Measurements from ENCODE around the gene TMEM255A. TPM values are rescaled to one million over a fixed set of nuclear protein-coding genes. Genes with fewer than 3 reads are reported as not detected.

TMEM255A gene
- polyA plus RNA-seq, 1 of the 3 experiments (the other 2 are of a cell fraction), result 0.08 TPM

DNA sequence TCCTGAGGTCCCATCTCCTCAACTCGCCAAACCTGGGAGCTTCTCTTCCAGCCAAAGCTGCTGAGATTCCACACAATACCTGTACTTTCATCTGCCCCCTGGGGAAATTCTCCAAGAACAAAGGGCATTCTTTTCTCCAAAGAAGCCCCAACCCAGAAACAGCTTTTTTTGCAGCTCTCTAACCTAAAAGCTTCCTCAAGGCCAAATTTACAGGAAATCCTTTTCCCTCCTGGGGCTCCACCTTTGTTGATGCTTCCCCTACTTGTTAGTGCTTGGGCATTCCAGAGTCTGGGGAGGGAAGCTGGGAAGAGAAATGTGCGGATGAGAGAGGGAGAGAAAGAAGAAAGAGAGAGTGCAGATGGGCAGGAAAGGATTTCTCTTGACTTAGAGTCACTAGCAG lies 36.3 kb downstream of the TMEM255A start:
- Histone ChIP-seq H3K36me3 (replicated peaks in 1 of 2; ENCODE audit: control insufficient read depth in 1 of 2, insufficient read depth in 2 of 2, low read length in 1 of 2) (no peaks in the 10 kb centered on the region), H3K9me2 (no peaks in the 10 kb centered on the region), H2AFZ (ENCODE audit: low read depth) (no peak overlapping the region), H3K27ac (ENCODE audit: low read depth in 2 of 2, low read length in 1 of 2) (no peak overlapping the region), H3K9ac (no peak overlapping the region), H3K4me2 (no peak overlapping the region), H3F3A (replicated peaks; ENCODE audit: insufficient read depth) (no peaks in the 10 kb centered on the region), H3K79me2 (ENCODE audit: insufficient read depth) (no peaks in the 10 kb centered on the region), H3K27me3 (ENCODE audit: insufficient read depth) (peaks cover 10% of the 10 kb centered on the region), H3K4me3 (ENCODE audit: low read depth in 2 of 2, low read length in 1 of 2) (no peak overlapping the region), H3K4me1 (ENCODE audit: control insufficient read depth in 1 of 2, insufficient read depth in 2 of 2, low read depth in 1 of 2, low read length in 1 of 2) (peaks cover 0 to 2% of the 10 kb centered on the region in 2 experiments; a peak in 2 of 4 replicates), H4K20me1 (ENCODE audit: insufficient read depth) (no peaks in the 10 kb centered on the region), H3K9me3 (no peaks in the 10 kb centered on the region)
- no peak for DNase-seq
- TF ChIP-seq CHD2 (IDR thresholded peaks at IDR 0.05; ENCODE audit: low read length, partially characterized antibody), result no peak
- no peak for TF ChIP-seq FOXM1 (IDR thresholded peaks at IDR 0.05; ENCODE audit: low read depth)
- TF ChIP-seq RFX5 (IDR thresholded peaks at IDR 0.05; ENCODE audit: low read length), result no peak
- TF ChIP-seq FOXJ3 (CRISPR knock-in tag; IDR thresholded peaks at IDR 0.05), result no peak
- no peak for TF ChIP-seq JUND (IDR thresholded peaks at IDR 0.05)
- TF ChIP-seq, protein P1, sequence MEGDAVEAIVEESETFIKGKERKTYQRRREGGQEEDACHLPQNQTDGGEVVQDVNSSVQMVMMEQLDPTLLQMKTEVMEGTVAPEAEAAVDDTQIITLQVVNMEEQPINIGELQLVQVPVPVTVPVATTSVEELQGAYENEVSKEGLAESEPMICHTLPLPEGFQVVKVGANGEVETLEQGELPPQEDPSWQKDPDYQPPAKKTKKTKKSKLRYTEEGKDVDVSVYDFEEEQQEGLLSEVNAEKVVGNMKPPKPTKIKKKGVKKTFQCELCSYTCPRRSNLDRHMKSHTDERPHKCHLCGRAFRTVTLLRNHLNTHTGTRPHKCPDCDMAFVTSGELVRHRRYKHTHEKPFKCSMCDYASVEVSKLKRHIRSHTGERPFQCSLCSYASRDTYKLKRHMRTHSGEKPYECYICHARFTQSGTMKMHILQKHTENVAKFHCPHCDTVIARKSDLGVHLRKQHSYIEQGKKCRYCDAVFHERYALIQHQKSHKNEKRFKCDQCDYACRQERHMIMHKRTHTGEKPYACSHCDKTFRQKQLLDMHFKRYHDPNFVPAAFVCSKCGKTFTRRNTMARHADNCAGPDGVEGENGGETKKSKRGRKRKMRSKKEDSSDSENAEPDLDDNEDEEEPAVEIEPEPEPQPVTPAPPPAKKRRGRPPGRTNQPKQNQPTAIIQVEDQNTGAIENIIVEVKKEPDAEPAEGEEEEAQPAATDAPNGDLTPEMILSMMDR (IDR thresholded peaks at IDR 0.05), result no peak
- TF ChIP-seq TAF1 (IDR thresholded peaks at IDR 0.05; ENCODE audit: borderline replicate concordance, low read depth, low read length), result no peak
- no peak for TF ChIP-seq POLR2AphosphoS5 (IDR thresholded peaks at IDR 0.05; ENCODE audit: low read depth, low read length)
- TF ChIP-seq, protein P2, sequence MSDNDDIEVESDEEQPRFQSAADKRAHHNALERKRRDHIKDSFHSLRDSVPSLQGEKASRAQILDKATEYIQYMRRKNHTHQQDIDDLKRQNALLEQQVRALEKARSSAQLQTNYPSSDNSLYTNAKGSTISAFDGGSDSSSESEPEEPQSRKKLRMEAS (IDR thresholded peaks at IDR 0.05; ENCODE audit: low read depth), result no peak
- TF ChIP-seq, protein P3, sequence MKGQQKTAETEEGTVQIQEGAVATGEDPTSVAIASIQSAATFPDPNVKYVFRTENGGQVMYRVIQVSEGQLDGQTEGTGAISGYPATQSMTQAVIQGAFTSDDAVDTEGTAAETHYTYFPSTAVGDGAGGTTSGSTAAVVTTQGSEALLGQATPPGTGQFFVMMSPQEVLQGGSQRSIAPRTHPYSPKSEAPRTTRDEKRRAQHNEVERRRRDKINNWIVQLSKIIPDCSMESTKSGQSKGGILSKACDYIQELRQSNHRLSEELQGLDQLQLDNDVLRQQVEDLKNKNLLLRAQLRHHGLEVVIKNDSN (IDR thresholded peaks at IDR 0.05; ENCODE audit: borderline replicate concordance, low read depth), result no peak
- no peak for TF ChIP-seq EP300 (IDR thresholded peaks at IDR 0.05; ENCODE audit: borderline replicate concordance in 1 of 2, low read depth in 1 of 2, low read length in 1 of 2)
- 12% methylated on average over 2 of the region's 2 CpGs for WGBS (ENCODE audit: low lambda C conversion rate)
- ChIA-PET CTCF (no interaction called here), POLR2A (no interaction called here)

DNA sequence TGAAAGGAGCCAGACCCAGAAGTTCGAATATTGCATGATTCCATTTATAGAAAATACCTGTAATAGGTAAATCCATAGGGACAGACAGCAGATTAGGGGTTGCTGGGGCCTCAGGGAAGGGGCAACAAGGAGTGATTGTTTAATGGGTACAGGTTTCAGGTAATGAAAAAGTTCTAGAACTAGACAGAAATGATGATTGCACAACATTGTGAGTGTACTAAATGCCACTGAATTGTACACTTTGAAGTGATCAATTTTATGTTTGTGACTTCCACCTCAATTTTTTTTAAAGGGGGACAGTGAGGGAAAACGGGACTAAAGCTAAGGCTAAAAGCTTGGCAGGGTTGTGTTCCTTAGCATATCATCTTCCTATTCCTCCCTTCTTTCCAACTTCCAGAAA lies 37.1 kb downstream of the TMEM255A start:
- no peaks in the 10 kb centered on the region for H3K36me3 ChIP-seq (replicated peaks in 1 of 2; ENCODE audit: control insufficient read depth in 1 of 2, insufficient read depth in 2 of 2, low read length in 1 of 2)
- H3K9me3 ChIP-seq, result no peaks in the 10 kb centered on the region
- H3K9ac ChIP-seq, result no peak overlapping the region
- WGBS (ENCODE audit: low lambda C conversion rate), result 1% methylated on average over 2 of the region's 2 CpGs
- DNase-seq, result no peak
- TF ChIP-seq, protein P4, sequence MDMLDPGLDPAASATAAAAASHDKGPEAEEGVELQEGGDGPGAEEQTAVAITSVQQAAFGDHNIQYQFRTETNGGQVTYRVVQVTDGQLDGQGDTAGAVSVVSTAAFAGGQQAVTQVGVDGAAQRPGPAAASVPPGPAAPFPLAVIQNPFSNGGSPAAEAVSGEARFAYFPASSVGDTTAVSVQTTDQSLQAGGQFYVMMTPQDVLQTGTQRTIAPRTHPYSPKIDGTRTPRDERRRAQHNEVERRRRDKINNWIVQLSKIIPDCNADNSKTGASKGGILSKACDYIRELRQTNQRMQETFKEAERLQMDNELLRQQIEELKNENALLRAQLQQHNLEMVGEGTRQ (IDR thresholded peaks at IDR 0.05; ENCODE audit: borderline replicate concordance, low read depth, low read length), result no peak
- TF ChIP-seq GATA2 (CRISPR knock-in tag; IDR thresholded peaks at IDR 0.05) (no peak), YY1 (IDR thresholded peaks at IDR 0.05; ENCODE audit: low read depth) (no peak), POLR2AphosphoS5 (IDR thresholded peaks at IDR 0.05; ENCODE audit: low read depth, low read length) (no peak), FOSL2 (IDR thresholded peaks at IDR 0.05; ENCODE audit: borderline replicate concordance, low read depth) (no peak), NRF1 (IDR thresholded peaks at IDR 0.05; ENCODE audit: low read depth, low read length) (no peak), RXRA (IDR thresholded peaks at IDR 0.05; ENCODE audit: borderline replicate concordance, low read depth) (no peak), EP300 (IDR thresholded peaks at IDR 0.05; ENCODE audit: borderline replicate concordance in 1 of 2, low read depth in 1 of 2, low read length in 1 of 2) (no peak), SIN3A (IDR thresholded peaks at IDR 0.05; ENCODE audit: borderline replicate concordance, low read depth, low read length) (no peak), TAF1 (IDR thresholded peaks at IDR 0.05; ENCODE audit: borderline replicate concordance, low read depth, low read length) (no peak), CHD2 (IDR thresholded peaks at IDR 0.05; ENCODE audit: low read length, partially characterized antibody) (no peak), GABPA (IDR thresholded peaks at IDR 0.05; ENCODE audit: low read depth) (no peak)
- TF ChIP-seq, protein P1 (IDR thresholded peaks at IDR 0.05), result no peak
- TF ChIP-seq, protein P5, sequence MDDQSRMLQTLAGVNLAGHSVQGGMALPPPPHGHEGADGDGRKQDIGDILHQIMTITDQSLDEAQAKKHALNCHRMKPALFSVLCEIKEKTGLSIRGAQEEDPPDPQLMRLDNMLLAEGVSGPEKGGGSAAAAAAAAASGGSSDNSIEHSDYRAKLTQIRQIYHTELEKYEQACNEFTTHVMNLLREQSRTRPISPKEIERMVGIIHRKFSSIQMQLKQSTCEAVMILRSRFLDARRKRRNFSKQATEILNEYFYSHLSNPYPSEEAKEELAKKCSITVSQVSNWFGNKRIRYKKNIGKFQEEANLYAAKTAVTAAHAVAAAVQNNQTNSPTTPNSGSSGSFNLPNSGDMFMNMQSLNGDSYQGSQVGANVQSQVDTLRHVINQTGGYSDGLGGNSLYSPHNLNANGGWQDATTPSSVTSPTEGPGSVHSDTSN (IDR thresholded peaks at IDR 0.05), result no peak
- CTCF ChIA-PET, result no interaction called here
- H3F3A ChIP-seq (replicated peaks; ENCODE audit: insufficient read depth), result no peaks in the 10 kb centered on the region
- no peak overlapping the region for H2AFZ ChIP-seq (ENCODE audit: low read depth)
- peaks cover 10% of the 10 kb centered on the region for H3K27me3 ChIP-seq (ENCODE audit: insufficient read depth)
- H3K79me2 ChIP-seq (ENCODE audit: insufficient read depth), result no peaks in the 10 kb centered on the region
- POLR2A ChIA-PET, result no interaction called here
- no peak overlapping the region for H3K27ac ChIP-seq (ENCODE audit: low read depth in 2 of 2, low read length in 1 of 2)
- H3K4me1 ChIP-seq (ENCODE audit: control insufficient read depth in 1 of 2, insufficient read depth in 2 of 2, low read depth in 1 of 2, low read length in 1 of 2), result peaks cover 0 to 2% of the 10 kb centered on the region in 2 experiments; a peak in 2 of 4 replicates
- H4K20me1 ChIP-seq (ENCODE audit: insufficient read depth), result no peaks in the 10 kb centered on the region
- H3K4me2 ChIP-seq, result no peak overlapping the region
- H3K4me3 ChIP-seq (ENCODE audit: low read depth in 2 of 2, low read length in 1 of 2), result no peak overlapping the region
- H3K9me2 ChIP-seq, result no peaks in the 10 kb centered on the region
